ENCODE results near the gene CCL21. TPM values are rescaled to one million over a fixed set of nuclear protein-coding genes. Genes with fewer than 3 reads are reported as not detected.

CCL21 gene
- total RNA-seq, 1 experiment from 2014 or later: not detected

DNA sequence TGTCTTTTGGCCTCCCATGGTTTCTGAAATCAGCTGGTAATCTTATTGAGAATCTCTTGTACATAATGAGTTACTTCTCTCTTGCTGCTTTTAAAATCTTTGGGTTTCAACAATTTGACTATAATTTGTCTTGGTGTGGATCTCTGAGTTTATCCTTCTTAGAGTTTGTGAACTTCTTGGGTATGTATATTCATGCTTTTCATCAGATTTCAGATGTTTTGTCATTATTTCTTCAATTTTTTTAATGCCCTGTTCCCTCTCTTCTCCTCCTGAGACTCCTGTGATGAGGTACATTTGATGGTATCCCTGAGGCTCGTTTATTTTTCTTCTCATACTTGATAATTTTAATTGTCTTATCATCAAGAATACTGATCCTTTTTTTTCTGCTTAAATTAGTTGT is 2.2 kb upstream of the CCL21 start:
- DNase-seq (ENCODE audit: low read depth, low spot score) (no peak), ATAC-seq (no peak)
- Histone ChIP-seq H3K4me3 (ENCODE audit: low read depth in 2 of 2, low read length in 2 of 2) (no peak overlapping the region), H3K9me3 (ENCODE audit: control insufficient read depth, insufficient read depth, low read depth, low read length) (no peaks in the 10 kb centered on the region), H3K36me3 (ENCODE audit: control insufficient read depth, insufficient read depth, low read length) (no peaks in the 10 kb centered on the region), H3K27ac (ENCODE audit: low read length) (no peak overlapping the region), H3K4me1 (ENCODE audit: control insufficient read depth, insufficient read depth, low read length) (no peaks in the 10 kb centered on the region), H3K27me3 (ENCODE audit: control insufficient read depth, insufficient read depth, low read length) (no peaks in the 10 kb centered on the region; the same call in 1 of the 2 replicates)
- ChIA-PET CTCF (no interaction called here), POLR2A (no interaction called here)
- in situ Hi-C loops (cut with HindIII; ENCODE audit: low pct_unique_long_range_greater_than_20kb, low sequenced_read_pairs) (no loop called here), intact Hi-C loops (cut with micrococcal nuclease; ENCODE audit: unreplicated experiment) (no loop called here)
- BruUV-seq (replicated peaks): no TSS peak
- TF ChIP-seq CTCF (IDR thresholded peaks at IDR 0.05) (no peak), POLR2AphosphoS5 (IDR thresholded peaks at IDR 0.05; ENCODE audit: low read depth, low read length) (no peak), SIN3A (IDR thresholded peaks at IDR 0.05; ENCODE audit: borderline replicate concordance, insufficient read depth, low read depth, low read length) (no peak), TCF7L2 (IDR thresholded peaks at IDR 0.05; ENCODE audit: low read depth, low read length) (no peak)
- TF ChIP-seq, protein P1, sequence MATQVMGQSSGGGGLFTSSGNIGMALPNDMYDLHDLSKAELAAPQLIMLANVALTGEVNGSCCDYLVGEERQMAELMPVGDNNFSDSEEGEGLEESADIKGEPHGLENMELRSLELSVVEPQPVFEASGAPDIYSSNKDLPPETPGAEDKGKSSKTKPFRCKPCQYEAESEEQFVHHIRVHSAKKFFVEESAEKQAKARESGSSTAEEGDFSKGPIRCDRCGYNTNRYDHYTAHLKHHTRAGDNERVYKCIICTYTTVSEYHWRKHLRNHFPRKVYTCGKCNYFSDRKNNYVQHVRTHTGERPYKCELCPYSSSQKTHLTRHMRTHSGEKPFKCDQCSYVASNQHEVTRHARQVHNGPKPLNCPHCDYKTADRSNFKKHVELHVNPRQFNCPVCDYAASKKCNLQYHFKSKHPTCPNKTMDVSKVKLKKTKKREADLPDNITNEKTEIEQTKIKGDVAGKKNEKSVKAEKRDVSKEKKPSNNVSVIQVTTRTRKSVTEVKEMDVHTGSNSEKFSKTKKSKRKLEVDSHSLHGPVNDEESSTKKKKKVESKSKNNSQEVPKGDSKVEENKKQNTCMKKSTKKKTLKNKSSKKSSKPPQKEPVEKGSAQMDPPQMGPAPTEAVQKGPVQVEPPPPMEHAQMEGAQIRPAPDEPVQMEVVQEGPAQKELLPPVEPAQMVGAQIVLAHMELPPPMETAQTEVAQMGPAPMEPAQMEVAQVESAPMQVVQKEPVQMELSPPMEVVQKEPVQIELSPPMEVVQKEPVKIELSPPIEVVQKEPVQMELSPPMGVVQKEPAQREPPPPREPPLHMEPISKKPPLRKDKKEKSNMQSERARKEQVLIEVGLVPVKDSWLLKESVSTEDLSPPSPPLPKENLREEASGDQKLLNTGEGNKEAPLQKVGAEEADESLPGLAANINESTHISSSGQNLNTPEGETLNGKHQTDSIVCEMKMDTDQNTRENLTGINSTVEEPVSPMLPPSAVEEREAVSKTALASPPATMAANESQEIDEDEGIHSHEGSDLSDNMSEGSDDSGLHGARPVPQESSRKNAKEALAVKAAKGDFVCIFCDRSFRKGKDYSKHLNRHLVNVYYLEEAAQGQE (IDR thresholded peaks at IDR 0.05; ENCODE audit: insufficient read depth in 1 of 2, low read depth in 2 of 2, low read length in 1 of 2): no peak

DNA sequence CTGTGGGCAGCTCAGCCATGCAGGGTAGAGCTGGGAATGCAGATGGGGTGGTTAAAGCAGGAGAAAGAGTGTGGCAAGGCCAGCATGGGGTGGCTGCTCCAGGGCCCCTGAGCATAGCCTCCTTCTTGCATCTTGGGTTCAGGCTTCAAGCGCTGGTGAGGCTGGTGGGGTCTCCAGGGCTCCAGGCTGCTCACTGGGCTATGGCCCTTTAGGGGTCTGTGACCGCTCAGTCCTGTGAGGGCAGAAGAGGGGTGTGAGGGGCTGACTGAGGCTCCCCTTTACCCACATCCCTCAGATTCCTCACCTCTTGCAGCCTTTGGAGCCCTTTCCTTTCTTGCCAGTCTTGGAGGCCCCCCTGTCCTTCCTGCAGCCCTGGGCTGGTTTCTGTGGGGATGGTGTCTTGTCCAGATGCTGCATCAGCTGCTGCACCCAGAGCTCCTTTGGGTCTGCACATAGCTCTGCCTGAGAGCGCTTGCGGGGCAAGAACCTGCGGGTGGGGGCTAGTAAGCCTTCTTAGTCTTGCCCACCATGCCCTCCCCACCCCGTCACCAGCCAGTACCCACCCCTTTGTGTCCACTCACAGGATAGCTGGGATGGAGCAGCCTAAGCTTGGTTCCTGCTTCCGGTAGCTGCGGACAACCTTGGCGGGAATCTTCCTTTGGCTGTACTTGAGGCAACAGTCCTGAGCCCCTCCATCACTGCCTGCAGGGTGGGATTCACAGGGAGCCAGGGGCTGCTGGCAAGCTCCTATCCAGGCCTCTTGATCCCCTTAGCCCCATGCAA is 549 bp downstream of the CCL21 start:
- Histone ChIP-seq H3K9me3 (ENCODE audit: control insufficient read depth, insufficient read depth, low read depth, low read length) (no peaks in the 10 kb centered on the region), H3K4me3 (ENCODE audit: low read depth in 2 of 2, low read length in 2 of 2) (no peak overlapping the region), H3K36me3 (ENCODE audit: control insufficient read depth, insufficient read depth, low read length) (no peaks in the 10 kb centered on the region), H3K27me3 (ENCODE audit: control insufficient read depth, insufficient read depth, low read length) (no peaks in the 10 kb centered on the region; the same call in 1 of the 2 replicates), H3K27ac (ENCODE audit: low read length) (no peak overlapping the region), H3K4me1 (ENCODE audit: control insufficient read depth, insufficient read depth, low read length) (no peaks in the 10 kb centered on the region)
- ChIA-PET POLR2A (interaction anchor here (0.6 kb wide), 1 partner anchor 613 kb away, joined by 8 read pairs; no protein-coding TSS in a partner anchor), CTCF (no interaction called here)
- DNase-seq (ENCODE audit: low read depth, low spot score) (no peak), ATAC-seq (peak; percentile 53)
- intact Hi-C loops (cut with micrococcal nuclease; ENCODE audit: unreplicated experiment) (no loop called here), in situ Hi-C loops (cut with HindIII; ENCODE audit: low pct_unique_long_range_greater_than_20kb, low sequenced_read_pairs) (no loop called here)
- no TSS peak for BruUV-seq (replicated peaks)
- no peak for TF ChIP-seq CTCF (IDR thresholded peaks at IDR 0.05)
- no peak for TF ChIP-seq TCF7L2 (IDR thresholded peaks at IDR 0.05; ENCODE audit: low read depth, low read length)
- no peak for TF ChIP-seq POLR2AphosphoS5 (IDR thresholded peaks at IDR 0.05; ENCODE audit: low read depth, low read length)
- no peak for TF ChIP-seq SIN3A (IDR thresholded peaks at IDR 0.05; ENCODE audit: borderline replicate concordance, insufficient read depth, low read depth, low read length)
- TF ChIP-seq, protein P1 (IDR thresholded peaks at IDR 0.05; ENCODE audit: insufficient read depth in 1 of 2, low read depth in 2 of 2, low read length in 1 of 2): no peak
